KMS-11 (cell line): ENCODE measurements around the gene MYO1A.

Experiments
- H2AFZ ChIP-seq: fragments of 200-600 bp; sonication (generic); 2 replicates; pipeline ENCODE4 v1.6.1; 2016; ENCODE audit warnings: antibody characterized with exemption, mixed run types, low read depth
- H3K27ac ChIP-seq: fragments of 200-600 bp; sonication (generic); 2 replicates; pipeline ENCODE4 v1.6.1; 2016; ENCODE audit warnings: mild to moderate bottlenecking, mixed run types
- H3K27me3 ChIP-seq: fragments of 200-600 bp; sonication (generic); 2 replicates; pipeline ENCODE4 v1.6.1; 2017; ENCODE audit warnings: mild to moderate bottlenecking, low read depth, mixed run types, moderate library complexity; ENCODE audit not compliant: insufficient read depth
- H3K36me3 ChIP-seq: fragments of 200-600 bp; sonication (generic); 2 replicates; pipeline ENCODE4 v1.6.1; 2017; ENCODE audit warnings: mild to moderate bottlenecking, mixed run types; ENCODE audit not compliant: insufficient read depth
- H3K4me1 ChIP-seq: fragments of 200-600 bp; sonication (generic); 2 replicates; pipeline ENCODE4 v1.6.1; 2016; ENCODE audit warnings: mild to moderate bottlenecking, low read depth, mixed run types; ENCODE audit not compliant: poor library complexity, severe bottlenecking
- H3K4me2 ChIP-seq: fragments of 200-600 bp; sonication (generic); 2 replicates; pipeline ENCODE4 v1.7.0; 2016; ENCODE audit warnings: mild to moderate bottlenecking, mixed run types
- H3K4me3 ChIP-seq: fragments of 200-600 bp; sonication (generic); IDR thresholded peaks from 2 replicates; pipeline ENCODE4 v1.6.1; 2017; ENCODE audit warnings: low read depth, low read length, mixed read lengths; ENCODE audit not compliant: insufficient read depth
- H3K79me2 ChIP-seq: fragments of 200-600 bp; sonication (generic); 2 replicates; pipeline ENCODE4 v1.6.1; 2016; ENCODE audit warnings: low read depth, mixed run types; ENCODE audit not compliant: insufficient read depth
- H3K9ac ChIP-seq: fragments of 200-600 bp; sonication (generic); 2 replicates; pipeline ENCODE4 v1.6.1; 2016; ENCODE audit warnings: mild to moderate bottlenecking, mixed run types
- H4K20me1 ChIP-seq: fragments of 200-600 bp; sonication (generic); 2 replicates; pipeline ENCODE4 v1.6.1; 2016; ENCODE audit warnings: mild to moderate bottlenecking, mixed run types; ENCODE audit not compliant: insufficient read depth
- TF ChIP-seq, protein P1 (sequence below): fragments of 200-600 bp; sonication (generic); conservative IDR thresholded peaks from 2 replicates; pipeline ENCODE4 v1.6.1; 2017; ENCODE audit warnings: low read depth, mild to moderate bottlenecking, antibody characterized with exemption, low read length, moderate library complexity, mixed read lengths

MYO1A gene

DNA sequence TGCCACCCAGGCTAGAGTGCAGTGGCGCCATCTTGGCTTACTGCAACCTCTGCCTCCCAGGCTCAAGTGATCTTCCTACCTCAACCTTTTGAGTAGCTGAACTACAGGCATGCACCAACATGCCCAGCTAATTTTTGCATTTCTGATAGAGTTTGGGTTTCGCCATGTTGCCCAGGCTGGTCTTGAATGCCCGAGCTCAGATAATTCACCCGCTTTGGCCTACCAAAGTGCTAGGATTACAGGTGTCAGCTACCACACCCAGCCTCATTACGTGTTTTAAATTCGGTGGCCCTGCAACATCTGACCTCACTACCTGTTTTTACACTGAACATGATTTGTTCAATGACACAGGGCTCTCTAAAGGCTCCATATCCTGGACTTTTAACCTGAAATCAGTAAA is 69.7 kb downstream of the MYO1A start:
- Histone ChIP-seq H2AFZ (no peak overlapping the region), H3K27me3 (no peaks in the 10 kb centered on the region), H3K4me2 (no peak overlapping the region; the same call in 1 of the 2 replicates), H3K36me3 (no peaks in the 10 kb centered on the region), H3K27ac (no peak overlapping the region), H4K20me1 (no peaks in the 10 kb centered on the region), H3K79me2 (no peaks in the 10 kb centered on the region), H3K4me3 (no peak overlapping the region), H3K9ac (no peak overlapping the region), H3K4me1 (peaks cover 11% of the 10 kb centered on the region)
- TF ChIP-seq, protein P1, sequence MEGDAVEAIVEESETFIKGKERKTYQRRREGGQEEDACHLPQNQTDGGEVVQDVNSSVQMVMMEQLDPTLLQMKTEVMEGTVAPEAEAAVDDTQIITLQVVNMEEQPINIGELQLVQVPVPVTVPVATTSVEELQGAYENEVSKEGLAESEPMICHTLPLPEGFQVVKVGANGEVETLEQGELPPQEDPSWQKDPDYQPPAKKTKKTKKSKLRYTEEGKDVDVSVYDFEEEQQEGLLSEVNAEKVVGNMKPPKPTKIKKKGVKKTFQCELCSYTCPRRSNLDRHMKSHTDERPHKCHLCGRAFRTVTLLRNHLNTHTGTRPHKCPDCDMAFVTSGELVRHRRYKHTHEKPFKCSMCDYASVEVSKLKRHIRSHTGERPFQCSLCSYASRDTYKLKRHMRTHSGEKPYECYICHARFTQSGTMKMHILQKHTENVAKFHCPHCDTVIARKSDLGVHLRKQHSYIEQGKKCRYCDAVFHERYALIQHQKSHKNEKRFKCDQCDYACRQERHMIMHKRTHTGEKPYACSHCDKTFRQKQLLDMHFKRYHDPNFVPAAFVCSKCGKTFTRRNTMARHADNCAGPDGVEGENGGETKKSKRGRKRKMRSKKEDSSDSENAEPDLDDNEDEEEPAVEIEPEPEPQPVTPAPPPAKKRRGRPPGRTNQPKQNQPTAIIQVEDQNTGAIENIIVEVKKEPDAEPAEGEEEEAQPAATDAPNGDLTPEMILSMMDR, result no peak

DNA sequence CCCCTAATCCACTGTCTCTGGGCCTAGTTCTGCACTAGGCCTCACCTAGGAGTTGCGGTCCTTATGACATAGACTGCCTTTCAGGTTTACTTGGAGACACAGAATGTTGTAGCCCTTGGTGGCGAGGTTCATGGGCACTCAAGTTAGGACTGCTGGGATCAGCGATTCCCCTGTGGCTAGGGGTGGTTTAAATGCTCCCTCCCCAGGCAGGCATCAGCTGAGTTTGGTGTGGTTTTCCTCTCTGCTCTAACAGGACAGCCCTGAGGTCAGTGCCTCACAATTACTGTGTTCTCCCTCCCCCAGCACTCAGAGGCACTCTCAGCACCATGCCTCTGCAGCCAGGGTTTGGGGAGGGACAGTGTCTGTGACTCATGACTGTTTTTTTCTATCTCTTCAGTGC is 70.3 kb downstream of the MYO1A start:
- TF ChIP-seq, protein P1, result no peak
- Histone ChIP-seq H4K20me1 (no peaks in the 10 kb centered on the region), H3K27me3 (no peaks in the 10 kb centered on the region), H3K79me2 (no peaks in the 10 kb centered on the region), H2AFZ (no peak overlapping the region; the same call in 1 of the 2 replicates), H3K4me3 (no peak overlapping the region), H3K4me2 (no peak overlapping the region; the same call in 1 of the 2 replicates), H3K4me1 (peaks cover 11% of the 10 kb centered on the region), H3K27ac (no peak overlapping the region), H3K9ac (no peak overlapping the region), H3K36me3 (no peaks in the 10 kb centered on the region)
